NCI-H1092 treated with DMSO at 0.1 percent for 48 hours (cell line): ENCODE measurements around the gene NR2F1.

Experiments used
- DNase-seq: peaks from one replicate; lab custom pipeline; 2025; lab: John Stamatoyannopoulos, UW

NR2F1 gene

GRCh38 chr5:93642526-93642925, 59.5 kb downstream of the NR2F1 start:
- DNase-seq = no peak
